GM18858 (cell line): ENCODE data around the gene CPA1.

Experiments used
- ATAC-seq: cut with Tn5 transposase; IDR thresholded peaks from one replicate; pipeline ENCODE4 v1.9.1; 2021; ENCODE audit not compliant: unreplicated experiment

CPA1 gene

DNA sequence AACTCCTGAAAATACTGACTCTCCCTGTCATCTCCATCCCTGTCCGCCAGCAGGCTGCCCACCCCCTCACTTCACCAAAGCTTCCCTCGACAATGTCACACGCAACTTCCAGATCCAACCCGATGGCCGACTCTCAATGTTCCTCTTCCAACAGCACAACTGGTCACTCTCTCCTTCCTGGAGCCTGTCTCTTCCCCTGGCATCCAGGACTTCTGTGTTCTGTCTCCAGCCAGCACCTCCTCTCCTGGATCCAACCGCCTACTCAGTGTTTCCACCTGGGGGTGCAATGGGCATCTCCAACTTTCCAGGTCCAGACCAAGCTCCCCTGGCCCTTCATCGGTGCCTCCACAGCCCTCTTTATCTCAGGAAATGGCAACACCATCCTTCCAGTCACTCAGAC is 27.1 kb upstream of the CPA1 start:
- ATAC-seq: no peak

DNA sequence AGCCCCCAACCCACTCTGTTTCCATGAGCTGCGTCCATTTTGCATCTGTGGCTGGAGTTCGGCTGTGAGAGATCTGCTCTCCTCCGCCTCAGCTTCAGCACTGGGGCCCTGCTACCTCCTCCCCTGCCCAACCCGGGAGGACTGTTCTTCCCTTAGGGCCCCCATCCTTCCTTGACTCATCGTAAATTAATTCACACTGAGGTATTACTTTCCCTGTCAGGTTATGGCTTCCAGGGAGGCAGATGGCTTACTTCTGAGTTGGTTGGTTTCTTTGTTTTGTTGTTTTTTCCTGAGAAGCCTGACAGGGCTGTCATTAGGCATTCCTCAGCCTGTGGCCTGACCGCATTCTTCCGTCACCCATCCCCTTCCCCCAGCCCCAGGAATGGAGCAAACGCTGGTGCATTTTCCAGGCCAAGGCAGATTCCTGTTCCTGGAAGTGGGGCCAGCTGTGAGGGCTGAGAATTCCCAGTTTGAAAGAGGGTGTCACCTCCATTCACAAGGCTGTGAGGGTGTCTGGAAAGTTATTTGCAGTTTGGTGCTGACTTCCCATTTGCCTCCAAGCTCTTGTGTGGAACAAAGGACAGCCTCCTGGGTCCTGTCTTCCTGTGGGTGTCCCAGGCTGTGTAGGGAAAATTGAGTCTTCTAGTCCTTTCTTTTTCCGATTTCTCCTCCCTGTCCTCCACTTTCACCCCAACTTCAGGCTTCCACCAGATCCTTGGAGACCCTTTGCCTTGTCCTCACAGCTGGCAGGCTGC is 24.0 kb upstream of the CPA1 start:
- ATAC-seq: no peak

- no peak for ATAC-seq
Observed at GRCh38 chr7:130356876-130357611, 23.2 kb upstream of the CPA1 start.

- no peak for ATAC-seq
Observed at GRCh38 chr7:130358471-130358870, 21.8 kb upstream of the CPA1 start.

DNA sequence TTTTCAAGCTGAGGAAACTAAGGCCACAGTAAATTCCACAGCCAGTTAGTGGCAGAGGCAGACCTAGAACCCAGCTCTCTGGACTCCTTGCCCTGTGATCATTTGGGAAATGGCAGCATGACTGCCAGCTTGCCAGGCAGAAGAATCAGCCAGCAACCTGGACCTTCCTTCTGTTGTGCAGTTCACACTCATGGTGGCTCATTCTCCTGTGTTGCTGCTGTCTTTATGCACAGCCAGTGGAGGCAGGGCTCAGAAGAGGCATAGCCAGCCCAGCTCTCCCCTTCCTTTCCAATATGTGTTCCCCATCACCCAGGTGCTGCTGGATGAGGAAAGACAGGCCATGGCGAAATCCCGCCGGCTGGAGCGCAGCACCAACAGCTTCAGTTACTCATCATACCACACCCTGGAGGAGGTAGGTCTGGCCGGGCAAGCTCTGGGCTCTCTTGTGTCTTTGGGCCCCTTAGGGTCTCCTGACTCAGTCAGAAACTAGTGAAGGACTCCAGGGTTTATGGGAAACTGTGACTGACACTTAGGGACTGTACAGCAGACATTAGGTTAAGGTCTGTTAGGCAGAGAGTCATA is 20.9 kb upstream of the CPA1 start:
- ATAC-seq: no peak

DNA sequence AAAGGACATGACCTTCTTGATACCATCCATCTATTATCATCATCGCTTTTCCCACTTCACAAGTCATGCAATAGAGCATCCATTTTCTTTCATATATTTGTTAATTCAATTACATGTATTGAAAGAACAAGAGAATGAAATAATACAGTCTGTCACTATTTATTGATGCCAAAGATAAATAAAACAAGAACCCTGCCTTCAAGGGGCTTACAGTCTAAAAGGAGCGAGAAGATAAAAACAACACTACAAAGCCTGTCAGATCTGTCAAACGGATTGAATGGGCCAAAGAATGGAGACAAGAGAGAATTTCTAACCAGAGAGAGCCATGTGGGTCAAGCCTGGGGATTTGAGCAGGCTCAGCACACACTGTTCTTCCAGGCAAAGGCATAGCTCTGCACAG is 19.8 kb upstream of the CPA1 start:
- ATAC-seq: no peak

- no peak for ATAC-seq
Observed at GRCh38 chr7:130361681-130362080, 18.6 kb upstream of the CPA1 start.

GRCh38 chr7:130362251-130362816 is 18.0 kb upstream of the CPA1 start:
- no peak for ATAC-seq

DNA sequence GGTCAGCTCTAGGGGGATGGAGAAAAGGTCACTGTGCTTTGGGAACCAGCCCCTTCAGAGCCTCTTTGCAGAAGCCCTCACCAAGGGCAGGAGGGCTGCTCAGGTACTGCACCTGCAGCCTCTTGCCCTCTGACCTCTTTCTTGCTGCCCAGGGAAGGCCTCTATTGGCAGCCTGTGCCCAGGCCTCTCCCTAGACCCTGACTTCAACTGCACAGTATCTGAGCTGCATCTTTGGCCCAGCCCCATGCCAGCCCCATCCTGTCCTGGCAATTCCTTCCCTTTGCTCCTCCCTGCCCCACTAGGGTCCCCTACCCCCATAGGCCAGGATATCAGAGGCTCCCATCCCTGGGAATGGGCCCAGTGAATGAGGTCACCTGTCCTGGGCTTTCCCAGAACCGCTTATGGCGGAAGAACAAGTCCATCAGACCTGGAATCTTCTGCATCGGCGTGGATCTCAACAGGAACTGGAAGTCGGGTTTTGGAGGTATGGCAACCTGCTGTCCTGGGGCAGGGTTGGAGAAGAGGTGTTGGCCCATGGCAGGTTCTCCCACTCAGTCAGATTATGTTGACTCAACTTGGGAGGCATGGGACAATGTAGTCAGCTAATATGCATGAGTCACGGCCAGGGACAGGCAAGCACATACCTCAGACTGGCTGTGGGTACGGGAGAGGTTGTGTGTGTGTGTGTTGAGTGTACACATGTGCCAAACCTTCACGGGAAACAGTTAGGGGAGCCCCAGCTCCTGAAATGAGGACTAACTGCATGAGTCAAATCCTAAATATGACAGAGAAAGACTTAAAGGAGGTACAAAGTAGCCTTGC is 17.1 kb upstream of the CPA1 start:
- ATAC-seq: no peak

DNA sequence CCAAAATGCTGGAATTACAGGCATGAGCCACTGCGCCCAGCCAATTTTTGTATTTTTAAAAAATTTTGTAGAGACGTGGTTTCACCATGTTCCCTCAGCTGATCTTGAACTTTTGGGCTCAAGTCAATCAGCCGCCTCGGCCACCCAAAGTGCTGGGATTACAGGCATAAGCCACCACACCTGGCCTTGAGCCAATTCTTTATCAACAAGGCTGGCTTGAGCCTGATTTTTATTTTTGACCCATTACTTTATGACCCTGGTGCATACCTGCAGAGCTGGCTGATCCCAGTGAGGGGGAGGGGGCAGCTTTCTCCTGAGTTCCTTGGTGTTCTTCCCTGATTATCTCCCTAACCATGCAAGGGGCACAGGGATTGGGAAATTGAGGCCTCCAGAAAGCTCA is 15.8 kb upstream of the CPA1 start:
- no peak for ATAC-seq

DNA sequence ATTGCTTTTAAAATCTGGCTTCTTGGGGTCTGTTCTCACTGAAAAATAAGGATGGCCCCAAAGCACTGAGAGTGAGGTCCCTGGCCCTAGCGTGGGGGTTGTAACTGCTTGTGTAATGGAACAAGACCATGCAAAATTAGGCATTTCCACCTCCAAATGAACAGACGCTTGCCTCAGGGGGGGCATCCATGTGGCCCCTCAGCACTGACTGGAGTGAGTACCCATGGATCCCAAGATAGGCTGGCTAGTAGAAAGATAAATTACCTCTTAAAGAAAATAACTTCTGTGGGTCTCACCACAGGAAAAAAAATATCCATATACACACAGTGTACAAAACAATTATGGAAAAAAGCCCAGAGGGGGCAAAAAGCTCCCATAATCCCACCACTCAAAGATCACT is 15.2 kb upstream of the CPA1 start:
- ATAC-seq: no peak

DNA sequence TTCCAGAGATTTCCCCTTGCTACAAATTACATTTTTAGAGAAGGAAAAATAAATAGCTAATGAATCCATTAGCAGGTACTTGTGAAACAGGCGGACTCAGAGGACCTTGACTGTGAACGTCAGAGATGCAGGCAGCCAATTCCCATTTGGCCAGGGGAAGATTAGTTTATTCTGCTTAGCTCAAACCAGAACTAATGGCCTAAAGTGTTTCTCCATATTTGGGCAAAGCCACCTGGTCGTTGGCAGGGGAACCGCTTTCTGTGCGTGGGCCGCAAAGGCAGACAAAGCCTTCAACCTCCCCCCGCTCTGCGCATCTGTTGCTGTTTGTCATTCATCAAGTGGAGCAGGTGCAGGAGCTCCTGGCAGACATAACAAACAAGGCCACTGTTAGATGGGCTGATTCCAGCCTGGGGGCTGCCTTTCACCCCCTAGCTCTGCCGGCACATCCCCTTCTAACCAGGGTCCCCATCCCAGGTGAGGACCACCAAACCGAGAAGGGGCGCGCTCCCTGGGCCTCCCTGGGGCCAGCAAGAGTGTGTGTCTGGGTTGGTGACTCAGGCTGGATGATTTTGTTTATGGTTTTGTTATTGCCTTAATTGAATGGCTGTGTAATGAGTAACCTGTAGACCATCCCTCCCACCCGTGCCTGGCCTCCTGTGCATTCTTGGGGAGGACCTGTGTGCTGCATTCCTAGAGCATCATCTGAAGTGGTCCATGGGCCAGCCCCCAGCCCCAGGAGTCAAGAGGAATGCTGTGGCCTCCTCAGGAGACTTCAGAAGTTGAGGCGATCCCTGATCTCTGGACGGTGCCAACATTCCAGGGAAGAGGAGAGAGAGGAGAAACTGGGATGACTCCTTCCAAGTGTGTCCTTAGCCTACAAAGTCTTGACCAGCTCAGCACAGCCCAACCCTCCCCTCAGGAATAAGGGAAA is 14.5 kb upstream of the CPA1 start:
- ATAC-seq: no peak

- no peak for ATAC-seq
Observed at GRCh38 chr7:130366564-130366963, 13.7 kb upstream of the CPA1 start.

- ATAC-seq: no peak
Observed at GRCh38 chr7:130367088-130367755, 13.1 kb upstream of the CPA1 start.

GRCh38 chr7:130367836-130368746 is 12.2 kb upstream of the CPA1 start:
- ATAC-seq: no peak

- ATAC-seq: no peak
Observed at GRCh38 chr7:130369110-130369711, 11.1 kb upstream of the CPA1 start.

DNA sequence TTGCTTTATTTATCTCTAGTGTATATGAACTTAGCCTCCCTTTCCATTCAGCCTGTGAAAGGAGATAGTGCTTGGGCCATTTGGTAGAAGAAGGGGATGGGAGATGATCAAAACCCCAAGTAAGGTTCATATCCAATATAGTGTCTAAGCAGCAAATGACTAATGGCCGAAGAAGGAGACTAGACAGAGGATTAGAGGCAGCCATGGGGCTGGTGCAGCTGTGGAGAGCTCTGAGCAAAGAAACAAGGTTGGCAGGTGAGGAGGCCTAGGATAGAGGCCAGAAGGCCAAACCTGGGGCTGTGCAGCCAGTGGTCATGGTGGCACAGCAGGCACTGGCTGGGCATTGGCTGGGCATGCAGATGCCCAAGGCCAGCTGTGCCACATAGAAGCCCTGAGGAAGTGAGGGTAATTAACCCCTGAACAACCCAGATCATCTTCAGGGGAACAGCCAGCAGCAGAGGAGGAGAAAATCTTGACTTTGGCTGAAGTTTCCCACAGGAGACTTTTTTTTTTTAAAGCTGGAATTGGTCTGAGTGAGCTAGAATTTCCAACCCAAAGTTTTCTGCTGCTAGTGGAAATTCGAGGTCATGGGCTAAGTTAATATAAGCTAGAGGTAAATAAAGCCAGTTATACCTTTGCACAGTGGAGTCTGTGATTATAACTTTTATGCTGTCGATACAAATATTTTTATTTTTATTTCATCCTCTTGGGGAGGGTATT is 10.3 kb upstream of the CPA1 start:
- no peak for ATAC-seq
